ENCODE data around the gene BSN.

BSN gene

GRCh38 chr3:49602877-49603411 is 48.7 kb downstream of the BSN start:
- peak; percentile 10 to 64 for DNase-seq

DNA sequence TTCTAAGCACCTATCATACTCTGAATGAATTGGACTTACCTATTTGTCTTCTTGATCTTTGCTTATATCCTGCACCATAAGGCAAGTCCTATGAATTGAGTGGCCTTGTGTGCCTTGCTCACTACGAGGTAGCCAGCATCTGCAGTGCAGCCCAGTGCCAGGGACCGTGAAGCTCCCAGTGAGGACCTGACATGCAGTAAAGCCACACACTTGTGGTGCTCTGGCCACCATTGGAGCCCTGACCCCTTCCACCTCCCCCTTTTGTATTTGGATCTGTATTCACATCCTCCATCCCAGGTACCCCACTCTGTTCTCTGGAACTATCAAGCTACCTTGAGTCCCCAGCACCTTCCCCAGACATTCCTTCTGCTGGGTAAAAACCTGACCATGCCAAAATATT is 52.1 kb downstream of the BSN start:
- no peak for DNase-seq

DNA sequence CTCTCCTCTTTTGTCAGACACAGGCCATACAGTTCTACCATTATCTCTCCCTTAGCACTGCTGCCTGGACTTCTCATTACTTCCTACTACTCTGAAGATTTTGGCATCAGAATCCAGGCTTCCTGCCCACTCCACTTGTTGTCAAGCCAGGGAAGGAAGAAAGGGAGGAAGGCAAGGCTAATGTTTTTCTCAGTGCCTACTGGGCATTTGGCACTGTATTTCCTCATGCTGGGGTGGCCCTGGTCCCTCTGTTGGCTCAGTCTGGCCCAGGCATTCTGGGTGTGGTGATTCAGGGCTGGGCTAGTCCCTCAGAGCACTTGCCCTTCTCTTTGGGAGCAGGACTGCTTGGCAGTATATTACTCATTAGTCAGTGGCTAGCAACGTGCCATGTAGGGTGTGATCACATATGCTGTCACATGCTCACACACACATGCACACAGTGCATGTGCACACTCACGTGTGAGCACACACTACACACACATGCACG is 52.9 kb downstream of the BSN start:
- DNase-seq: no peak

DNA sequence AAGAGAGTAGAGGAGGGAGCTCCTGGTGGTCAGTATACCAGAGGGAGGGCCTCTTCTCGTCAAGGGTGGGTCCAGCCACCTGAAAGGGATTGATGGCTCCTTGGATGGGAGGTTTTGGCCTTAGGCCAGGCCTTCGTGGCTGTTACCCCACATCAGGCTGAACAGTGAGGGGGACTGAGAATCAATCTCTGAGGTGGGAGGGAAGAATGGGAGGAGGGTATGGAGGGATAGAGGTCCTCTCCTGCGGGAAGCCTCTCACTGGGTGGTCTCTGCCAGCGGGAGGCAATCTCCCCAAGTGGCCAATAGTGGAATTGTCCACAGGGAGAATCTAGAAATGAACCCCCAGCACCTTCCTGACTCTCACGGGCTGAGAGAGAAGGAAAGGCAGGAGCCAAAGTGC is 53.5 kb downstream of the BSN start:
- no peak for DNase-seq

- no peak for DNase-seq
Observed at GRCh38 chr3:49609314-49609713, 55.0 kb downstream of the BSN start.

GRCh38 chr3:49609815-49610214 is 55.5 kb downstream of the BSN start:
- no peak for DNase-seq

- no peak for DNase-seq
Observed at GRCh38 chr3:49610666-49611280, 56.5 kb downstream of the BSN start.

DNA sequence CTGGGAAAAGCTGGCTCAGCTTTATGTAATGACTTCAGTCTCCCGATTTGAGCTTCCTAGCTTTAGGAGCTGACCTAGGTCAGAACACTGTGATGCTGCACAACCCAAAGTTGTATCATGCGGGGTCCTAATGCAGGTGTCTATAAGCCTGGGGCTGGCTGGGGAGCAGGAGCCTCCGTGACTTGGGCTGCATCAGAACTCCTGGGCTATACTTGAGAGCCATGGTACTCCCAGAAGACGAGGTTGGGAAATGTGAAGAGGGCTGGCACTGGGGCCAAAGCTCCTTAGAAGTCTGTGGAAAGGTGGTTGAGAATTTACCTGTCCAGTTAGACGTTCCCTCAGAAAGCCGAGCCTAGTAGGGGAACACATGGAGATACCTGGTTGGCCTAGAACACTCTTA is 57.0 kb downstream of the BSN start:
- DNase-seq: no peak

- DNase-seq: no peak
Observed at GRCh38 chr3:49611719-49612118, 57.4 kb downstream of the BSN start.

DNA sequence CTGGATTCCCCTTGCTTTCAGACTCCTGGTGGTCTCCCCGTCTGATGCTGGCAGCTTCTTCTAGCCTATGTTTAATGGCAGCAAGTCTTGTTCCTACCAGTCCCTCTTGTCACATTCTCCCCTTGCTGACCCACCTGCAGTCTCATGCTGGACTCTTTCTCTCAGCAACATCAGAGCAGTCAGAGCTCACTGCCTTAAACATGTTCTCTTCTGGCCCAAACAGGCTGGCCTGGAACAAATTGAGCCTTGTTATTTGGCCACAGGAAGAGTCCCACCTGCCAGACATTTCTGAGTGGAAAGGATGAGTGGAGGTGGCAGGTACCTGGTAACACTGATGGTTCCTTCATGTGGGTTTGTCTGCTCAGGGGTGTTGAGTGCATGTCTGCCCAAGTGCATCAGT is 60.7 kb downstream of the BSN start:
- no peak for DNase-seq

- no peak for DNase-seq
Observed at GRCh38 chr3:49616061-49616460, 61.8 kb downstream of the BSN start.

GRCh38 chr3:49616491-49616941 is 62.2 kb downstream of the BSN start:
- DNase-seq: no peak

DNA sequence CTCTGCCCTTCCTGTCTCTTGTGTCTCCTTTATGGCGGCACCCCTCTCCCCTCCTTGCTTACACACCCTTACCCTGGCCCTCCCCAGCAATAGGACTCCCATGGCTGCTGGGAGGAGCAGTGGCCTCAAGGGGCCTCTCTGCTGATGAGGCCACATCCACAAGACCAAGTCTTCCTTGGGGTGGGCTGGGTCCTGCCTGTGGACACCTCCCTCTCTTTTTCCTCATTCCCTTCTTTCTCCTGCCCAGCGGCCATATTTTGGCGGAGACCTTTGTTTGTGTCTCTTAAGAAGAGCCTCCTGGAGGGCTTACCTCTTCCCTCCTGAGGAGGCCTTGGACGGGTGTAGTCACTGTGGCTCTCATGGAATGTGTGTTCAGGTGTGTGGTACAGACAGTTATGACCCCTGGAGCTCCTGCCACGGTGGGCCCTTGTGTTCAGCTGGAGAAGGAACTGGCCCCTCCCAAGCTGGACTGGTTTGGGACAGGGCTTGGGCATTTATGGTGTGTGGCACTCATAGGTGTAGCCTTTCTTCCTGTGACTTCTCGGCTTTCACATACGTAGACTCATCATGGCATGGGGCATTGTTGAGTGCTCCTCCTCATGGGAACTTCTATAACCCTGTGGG is 63.2 kb downstream of the BSN start:
- no peak for DNase-seq

DNA sequence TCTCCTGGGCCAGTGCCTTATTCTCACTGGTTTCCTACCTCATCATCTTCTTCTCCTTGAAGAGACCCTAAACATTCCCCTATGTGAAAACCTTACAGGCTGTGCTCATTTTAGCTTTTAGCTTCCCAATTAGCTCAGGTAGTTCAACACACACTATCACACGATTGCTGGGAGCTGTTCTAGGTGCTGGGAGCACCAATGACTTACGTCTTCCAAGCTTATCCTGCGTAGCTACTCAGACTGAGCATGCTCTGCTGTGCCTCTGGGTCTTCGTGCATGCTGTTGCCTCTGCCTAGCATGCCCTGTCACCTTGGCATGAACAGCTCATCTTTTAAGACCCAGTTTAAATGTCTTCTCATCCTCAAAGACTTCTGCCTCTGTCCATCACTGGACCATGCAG is 64.1 kb downstream of the BSN start:
- DNase-seq: no peak

- no peak for DNase-seq
Observed at GRCh38 chr3:49619649-49620048, 65.4 kb downstream of the BSN start.

DNA sequence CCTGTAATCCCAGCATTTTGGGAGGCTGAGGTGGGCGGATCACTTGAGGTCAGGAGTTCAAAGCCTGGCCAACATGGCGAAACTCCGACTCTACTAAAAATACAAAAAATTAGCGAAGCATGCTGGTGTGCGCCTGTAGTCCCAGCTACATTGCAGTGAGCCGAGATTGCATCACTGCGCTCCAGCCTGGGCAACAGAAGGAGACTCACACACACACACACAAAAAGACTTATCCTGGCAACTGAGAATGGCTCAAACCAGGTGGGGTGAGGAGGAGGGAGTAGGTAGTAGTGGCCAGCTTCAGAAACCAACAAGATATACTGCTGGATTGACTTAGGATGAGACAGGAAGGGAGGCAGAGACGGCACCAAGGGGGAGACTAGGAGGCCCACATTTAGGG is 66.5 kb downstream of the BSN start:
- no peak for DNase-seq

DNA sequence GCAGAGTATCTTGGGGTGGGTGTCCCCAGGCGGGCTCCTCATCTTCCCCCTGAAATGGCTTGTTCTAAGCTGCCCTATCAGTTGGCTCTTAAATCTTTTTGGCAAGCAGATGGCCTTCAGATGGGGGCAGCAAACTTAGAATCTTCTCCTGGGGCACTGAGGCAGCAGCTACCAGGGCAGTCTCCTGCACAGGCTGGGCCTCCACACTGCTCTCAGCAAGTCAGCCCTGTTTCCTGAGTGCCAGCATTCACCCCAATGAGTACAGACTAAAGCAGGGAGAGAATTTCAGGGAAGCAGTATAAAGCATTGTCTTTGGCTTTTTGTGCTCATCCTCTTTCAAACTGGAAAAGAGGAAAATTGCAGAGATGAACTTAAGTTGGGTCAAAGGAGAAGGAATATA is 68.8 kb downstream of the BSN start:
- DNase-seq: no peak

GRCh38 chr3:49625071-49625470 is 70.8 kb downstream of the BSN start:
- DNase-seq: no peak

DNA sequence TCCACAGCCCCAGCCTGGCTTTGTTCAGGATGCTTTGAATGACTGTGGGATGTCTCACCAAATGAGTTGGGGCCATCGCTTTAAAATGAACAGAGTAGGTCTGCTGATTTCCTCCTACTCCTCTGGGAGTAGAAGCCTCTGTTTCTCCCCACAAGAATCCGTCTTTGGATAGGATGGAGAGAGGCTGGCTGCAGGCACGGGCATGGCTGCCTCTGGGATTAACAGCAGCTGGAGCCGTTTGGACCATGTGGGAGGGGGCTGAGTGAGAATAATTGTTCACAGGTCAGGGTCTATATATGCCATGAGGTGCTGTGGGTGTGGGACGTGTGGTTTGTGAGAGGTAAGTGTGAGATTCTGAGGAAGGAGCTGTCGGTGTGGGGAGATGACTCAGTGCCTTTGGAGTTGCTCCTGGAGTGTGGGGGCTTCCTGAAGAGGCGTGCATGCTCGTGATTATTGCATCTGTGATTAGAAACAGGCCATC is 71.9 kb downstream of the BSN start:
- DNase-seq: no peak

GRCh38 chr3:49626796-49627195 is 72.5 kb downstream of the BSN start:
- DNase-seq: no peak

- no peak for DNase-seq
Observed at GRCh38 chr3:49627634-49628033, 73.4 kb downstream of the BSN start.

DNA sequence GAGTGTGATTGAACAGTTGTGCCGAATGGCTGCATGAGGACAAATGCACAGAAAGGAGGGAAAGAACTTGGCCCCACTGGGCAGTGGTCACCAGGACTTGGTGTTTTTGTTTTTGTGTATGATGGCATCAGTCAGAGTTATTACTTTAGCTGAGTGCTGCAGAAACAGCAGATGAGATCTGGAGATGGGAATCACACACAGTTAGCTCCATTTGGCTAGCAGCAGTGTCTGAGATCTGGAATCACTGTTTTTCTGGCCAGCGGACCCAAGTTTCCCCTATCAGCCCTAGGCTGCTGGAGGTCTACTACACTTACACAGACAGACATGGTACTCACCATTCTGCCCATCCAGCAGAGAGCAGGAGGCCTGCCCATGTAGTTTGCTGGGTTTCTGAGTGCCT is 74.0 kb downstream of the BSN start:
- no peak for DNase-seq

DNA sequence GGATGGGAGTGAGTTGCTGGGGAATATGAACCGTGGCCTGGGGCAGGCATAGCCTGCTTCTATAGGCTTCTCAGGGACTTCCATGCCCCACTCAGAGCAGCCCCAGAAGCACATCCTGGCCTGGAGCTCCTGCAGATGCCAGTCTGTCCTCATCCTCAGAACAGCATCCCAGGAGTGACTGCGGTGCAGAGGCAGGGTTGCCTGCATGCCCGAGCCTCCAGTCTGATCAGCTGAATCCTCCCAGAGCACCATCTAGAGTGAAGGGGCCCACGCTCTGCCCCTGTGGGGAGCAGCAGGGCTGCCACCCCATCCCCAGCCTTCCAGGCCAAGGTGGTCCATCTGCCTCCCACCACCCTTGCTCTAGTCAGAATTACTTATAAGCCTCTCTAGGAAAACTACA is 75.2 kb downstream of the BSN start:
- no peak for DNase-seq

GRCh38 chr3:49629866-49630265 is 75.6 kb downstream of the BSN start:
- DNase-seq: no peak

DNA sequence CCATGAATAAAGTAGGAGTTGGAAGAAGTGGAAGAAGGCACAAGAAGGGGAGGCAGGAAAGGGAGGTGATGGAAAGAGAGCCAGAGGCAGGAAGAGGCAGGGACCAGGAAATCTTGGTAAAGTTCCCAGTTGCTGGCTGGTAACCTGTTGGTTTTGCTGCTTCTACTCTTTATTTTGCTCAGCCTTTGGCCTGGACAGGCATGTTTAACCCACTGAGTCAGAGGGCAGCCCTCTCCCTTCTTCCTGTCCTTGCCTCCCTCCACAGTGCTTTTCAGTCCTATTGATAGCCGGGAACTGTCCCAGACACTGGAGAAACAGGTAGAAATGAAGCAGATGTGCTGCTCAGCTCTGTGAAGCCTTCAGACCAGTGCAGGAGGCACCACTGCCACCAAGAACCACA is 76.5 kb downstream of the BSN start:
- DNase-seq: no peak

Measured in CD4-positive, alpha-beta T cell treated with Interferon alpha-2 for 1 hour (primary cell).